ENCODE data around the gene PLIN1.

- TF ChIP-seq CTCF (IDR thresholded peaks at IDR 0.05 in 2 of 3, conservative IDR thresholded peaks at IDR 0.05 in 1 of 3; ENCODE audit: borderline replicate concordance in 1 of 3, insufficient read depth in 1 of 3, low read depth in 2 of 3, low read length in 2 of 3), result no peak
- TF ChIP-seq REST (IDR thresholded peaks at IDR 0.05; ENCODE audit: low read depth), result no peak
- TF ChIP-seq ZFX (IDR thresholded peaks at IDR 0.05), result no peak
- TF ChIP-seq ZNF274 (IDR thresholded peaks at IDR 0.05; ENCODE audit: low read depth, low read length), result no peak
- TF ChIP-seq EGR1 (IDR thresholded peaks at IDR 0.05; ENCODE audit: low read depth), result no peak
- TF ChIP-seq RAD21 (IDR thresholded peaks at IDR 0.05; ENCODE audit: low read depth), result no peak
- TF ChIP-seq POLR2AphosphoS5 (IDR thresholded peaks at IDR 0.05; ENCODE audit: low read depth, low read length), result no peak
- TF ChIP-seq, protein P1, sequence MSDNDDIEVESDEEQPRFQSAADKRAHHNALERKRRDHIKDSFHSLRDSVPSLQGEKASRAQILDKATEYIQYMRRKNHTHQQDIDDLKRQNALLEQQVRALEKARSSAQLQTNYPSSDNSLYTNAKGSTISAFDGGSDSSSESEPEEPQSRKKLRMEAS (IDR thresholded peaks at IDR 0.05), result no peak
Measured at GRCh38 chr15:89621547-89621946, 57.6 kb downstream of the PLIN1 start.
